ENCODE data around the gene ZRANB1.

GRCh38 chr10:124966008-124966407 is 24.1 kb downstream of the ZRANB1 start:
- TF ChIP-seq CTCF (conservative IDR thresholded peaks at IDR 0.05; ENCODE audit: low read depth, low read length) = no peak
- no peak for TF ChIP-seq EZH2 (IDR thresholded peaks at IDR 0.05; ENCODE audit: borderline replicate concordance, low read depth, low read length, poor library complexity, severe bottlenecking)

All from A673 (cell line).